Right lung (tissue), 5 donors: ENCODE data around the gene KDSR. TPM values are rescaled to one million over a fixed set of nuclear protein-coding genes. Genes with fewer than 3 reads are reported as not detected.

ENCODE experiments used
- DNase-seq, 2 donors: peaks; one replicate each; pipeline ENCODE4 v3.0.0-alpha.2; 2013
- polyA plus RNA-seq, 5 donors: library from polyadenylated mRNA; unstranded; fragments of 120-200 nt; gene quantifications; one replicate each; pipeline versions ENCODE4 v1.2.1 to v1.2.3, GENCODE V29; 2013; ENCODE audit warnings: inconsistent platforms in 1 of 5, low replicate concordance in 1 of 5; ENCODE audit not compliant: insufficient read length in 5 of 5, insufficient read depth in 1 of 5

Gene KDSR
- polyA plus RNA-seq, 5 donors = 32.1 to 45.8 (median 40.8) TPM

DNA sequence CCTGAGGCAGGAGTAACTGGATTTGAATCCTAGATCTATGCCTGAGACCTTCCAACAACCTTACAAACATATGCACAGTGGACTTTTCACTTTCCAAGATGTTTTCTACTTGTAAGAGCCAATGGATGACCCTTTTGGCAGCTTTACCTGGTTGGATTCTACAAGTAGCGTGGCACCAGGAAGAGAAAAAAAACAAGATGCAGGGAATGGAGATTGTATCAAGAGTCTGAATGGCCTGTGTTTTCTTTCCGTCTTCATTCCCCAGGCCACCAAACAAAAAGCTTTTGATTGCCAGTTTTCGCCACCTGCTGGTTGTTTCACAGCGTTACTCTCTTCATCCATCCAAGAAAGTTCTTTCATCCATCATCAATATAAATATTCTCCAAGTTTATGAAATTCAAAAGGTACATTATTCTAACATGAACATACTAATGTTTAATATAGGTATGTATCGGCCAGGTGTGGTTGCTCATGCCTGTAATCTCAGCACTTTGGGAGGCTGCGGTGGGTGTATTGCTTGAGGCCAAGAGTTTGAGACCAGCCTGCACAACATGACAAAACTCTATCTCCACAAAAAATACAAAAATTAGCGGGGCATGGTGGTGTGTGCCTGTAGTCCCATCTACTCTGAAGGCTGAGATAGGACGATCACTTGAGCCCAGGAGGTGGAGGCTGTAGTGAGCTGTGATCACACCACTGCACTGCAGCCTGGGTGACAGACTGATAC, 43.9 kb downstream of the KDSR start:
- DNase-seq = peak; percentile 54 to 71

DNA sequence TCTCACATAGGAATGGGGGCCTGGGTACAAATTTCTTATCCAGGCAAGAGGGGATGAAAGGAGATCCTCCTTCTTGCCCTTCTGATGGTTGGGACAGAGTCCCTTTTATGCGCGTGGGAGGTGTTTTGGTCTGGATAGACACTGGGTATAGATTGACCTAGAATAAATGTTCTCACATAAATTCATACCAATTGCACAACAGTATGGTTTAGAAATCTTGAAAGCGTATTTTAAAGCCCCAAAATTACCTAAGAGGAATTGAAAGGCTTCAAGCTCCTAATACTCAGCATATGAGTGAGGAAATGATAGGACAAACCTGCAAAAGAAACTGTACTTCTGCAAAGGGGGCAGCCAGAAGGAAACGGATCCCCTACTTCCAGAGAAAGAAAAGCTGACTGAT, 44.8 kb downstream of the KDSR start:
- no peak for DNase-seq

DNA sequence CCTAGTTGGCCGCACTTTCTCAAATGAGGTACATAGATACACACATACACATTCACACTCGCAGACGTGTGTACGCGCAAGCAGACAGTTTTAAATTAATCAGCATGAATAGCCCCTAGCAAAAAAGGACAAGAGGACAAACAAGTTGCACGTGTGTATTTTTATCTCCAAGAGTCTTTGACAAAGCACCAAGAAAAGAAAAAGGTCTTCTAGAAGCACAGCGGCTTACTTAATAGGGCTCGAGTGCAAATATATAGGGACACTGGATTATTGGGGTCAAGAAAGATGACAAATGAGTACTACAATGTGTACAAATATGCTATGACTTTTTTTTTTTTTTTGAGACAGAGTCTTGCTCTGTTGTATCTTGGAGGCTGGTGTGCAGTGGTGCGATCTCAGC, 45.7 kb downstream of the KDSR start:
- no peak for DNase-seq

DNA sequence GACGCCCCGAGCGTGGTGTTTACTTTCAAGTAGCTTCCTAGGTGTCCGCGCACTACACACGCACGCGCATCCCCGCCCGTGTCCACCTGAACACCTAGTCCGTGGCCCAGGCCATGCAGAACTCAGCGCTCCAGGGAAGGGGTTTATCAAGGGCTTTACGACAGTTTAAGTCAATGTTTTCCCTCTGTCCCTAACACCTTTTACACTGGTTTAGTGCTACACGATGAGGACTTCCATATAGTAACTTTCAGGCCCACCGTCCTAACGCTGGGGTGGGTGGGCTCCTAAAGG, 46.1 kb downstream of the KDSR start:
- no peak for DNase-seq

DNA sequence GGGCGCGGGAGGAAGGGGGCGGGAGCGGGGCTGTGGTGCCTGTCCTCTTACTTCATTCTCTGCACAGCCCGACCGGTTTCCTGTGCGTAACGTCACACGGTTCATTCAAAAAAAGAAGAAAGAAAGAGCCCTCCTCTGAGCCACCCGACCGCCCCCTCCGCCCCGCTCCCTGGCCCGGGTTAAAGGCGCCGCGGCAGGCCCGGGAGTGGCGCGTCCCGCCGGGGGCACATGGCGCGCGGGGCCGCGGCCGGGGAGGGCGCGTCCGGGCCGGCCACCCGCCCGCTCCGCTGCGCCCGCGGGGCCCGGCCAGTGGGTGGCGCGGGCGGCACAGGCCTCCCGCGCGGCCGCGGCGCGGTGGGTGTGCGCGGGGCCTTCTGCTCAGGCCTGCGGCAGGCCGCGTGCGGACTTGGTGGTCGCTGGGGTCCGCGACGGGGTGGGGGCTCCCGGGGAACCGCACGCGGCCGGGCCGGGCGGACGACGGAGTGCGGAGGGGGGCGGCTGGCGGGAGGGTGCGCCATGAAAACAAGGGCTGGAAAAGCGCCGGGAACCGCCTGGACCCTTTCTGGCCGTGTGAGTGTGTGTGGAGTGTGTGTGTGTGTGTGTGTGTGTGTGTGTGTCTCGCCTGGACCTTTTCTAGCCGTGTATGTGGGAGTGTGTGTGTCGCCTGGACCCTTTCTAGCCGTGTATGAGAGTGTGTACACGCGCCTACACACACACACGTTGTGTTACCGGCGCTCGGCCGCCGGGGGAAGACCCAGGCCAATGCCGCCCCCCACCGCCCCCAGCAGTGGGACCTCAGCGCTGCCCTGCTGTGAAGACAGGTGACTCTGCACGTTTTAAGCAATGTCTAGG, 46.7 kb downstream of the KDSR start:
- DNase-seq = peak; percentile 84 to 86

DNA sequence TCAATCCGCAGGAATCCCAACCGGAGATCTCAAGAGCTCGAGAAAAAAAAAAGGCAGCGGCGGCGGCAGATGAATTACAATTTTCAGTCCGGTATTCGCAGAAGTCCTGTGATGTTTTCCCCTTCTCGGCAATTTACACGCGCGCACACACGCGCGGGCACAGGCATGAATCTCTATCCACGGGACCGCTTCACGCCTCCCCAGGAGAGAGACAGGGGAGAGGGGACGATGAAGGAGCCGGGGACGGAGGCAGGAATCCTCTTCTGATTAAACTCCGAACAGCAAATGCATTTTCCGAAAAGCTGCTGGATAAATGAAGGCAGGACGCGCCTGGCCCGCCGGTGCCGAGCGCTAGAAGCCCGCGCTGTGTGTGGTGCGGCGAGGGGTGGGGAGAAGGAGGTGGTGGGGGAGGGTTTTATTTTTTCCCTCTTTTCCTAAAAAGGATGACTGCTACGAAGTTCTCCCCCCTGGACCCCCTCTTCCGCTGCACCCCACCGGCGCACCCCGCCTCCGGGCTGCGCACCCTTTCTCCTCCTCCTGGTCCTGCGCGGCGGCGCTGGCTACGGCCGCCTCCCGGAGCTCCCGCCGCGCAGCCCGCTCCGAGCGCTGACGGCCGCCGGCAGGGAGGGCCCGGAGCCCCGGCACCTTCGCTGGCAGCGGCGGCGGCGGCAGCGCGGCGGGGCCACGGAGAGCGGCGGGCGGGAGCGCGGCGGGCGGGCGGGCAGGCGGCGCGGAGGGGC, 47.5 kb downstream of the KDSR start, which contains the start of gene BCL2:
BCL2 (minus strand) TSS at position 387 of the 740 bp plus-strand sequence.
- DNase-seq = peak; percentile 55 to 68

DNA sequence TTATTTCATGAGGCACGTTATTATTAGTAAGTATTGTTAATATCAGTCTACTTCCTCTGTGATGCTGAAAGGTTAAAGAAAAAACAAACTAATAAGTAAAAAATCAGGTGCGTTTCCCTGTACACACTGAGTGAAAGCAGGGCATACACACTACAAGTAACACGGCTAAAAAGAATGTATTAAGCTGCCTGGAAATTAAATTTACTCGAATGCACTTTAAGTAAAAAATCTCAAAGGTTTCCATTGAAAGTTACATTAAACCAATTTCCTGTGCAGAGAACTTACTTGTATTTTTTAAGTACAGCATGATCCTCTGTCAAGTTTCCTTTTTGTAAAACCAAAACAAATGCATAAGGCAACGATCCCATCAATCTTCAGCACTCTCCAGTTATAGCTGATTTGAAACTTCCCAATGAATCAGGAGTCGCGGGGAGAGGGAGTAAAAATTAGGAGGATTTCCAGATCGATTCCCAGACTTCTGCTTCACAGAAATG, 48.1 kb downstream of the KDSR start:
- no peak for DNase-seq

DNA sequence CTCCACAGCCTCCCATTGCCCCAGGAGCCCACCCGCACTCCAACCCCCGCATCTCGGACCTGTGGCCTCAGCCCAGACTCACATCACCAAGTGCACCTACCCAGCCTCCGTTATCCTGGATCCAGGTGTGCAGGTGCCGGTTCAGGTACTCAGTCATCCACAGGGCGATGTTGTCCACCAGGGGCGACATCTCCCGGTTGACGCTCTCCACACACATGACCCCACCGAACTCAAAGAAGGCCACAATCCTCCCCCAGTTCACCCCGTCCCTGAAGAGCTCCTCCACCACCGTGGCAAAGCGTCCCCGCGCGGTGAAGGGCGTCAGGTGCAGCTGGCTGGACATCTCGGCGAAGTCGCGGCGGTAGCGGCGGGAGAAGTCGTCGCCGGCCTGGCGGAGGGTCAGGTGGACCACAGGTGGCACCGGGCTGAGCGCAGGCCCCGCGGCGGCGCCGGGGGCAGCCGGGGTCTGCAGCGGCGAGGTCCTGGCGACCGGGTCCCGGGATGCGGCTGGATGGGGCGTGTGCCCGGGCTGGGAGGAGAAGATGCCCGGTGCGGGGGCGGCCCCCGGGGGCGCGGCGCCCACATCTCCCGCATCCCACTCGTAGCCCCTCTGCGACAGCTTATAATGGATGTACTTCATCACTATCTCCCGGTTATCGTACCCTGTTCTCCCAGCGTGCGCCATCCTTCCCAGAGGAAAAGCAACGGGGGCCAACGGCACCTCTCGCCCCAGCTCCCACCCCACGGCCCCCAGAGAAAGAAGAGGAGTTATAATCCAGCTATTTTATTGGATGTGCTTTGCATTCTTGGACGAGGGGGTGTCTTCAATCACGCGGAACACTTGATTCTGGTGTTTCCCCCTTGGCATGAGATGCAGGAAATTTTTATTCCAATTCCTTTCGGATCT, 48.8 kb downstream of the KDSR start:
- no peak for DNase-seq

DNA sequence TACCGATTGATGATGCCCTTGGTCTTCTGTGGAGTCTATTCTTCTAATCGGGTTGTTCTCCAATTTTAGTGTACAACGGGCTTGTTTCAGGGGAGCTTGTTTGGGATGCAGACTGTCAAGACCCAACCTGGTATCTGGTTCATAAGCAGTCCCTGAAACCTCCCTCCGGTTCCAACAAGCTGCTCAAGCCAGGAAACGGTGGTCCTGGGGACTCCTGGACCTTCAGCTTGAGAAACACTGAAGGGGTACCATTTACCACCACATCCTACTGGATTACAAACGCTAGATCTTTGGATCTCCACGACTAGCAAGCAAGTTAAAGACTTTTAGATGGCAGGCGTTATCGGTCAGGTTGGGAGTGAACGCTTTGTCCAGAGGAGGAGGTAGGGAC, 49.5 kb downstream of the KDSR start:
- no peak for DNase-seq

DNA sequence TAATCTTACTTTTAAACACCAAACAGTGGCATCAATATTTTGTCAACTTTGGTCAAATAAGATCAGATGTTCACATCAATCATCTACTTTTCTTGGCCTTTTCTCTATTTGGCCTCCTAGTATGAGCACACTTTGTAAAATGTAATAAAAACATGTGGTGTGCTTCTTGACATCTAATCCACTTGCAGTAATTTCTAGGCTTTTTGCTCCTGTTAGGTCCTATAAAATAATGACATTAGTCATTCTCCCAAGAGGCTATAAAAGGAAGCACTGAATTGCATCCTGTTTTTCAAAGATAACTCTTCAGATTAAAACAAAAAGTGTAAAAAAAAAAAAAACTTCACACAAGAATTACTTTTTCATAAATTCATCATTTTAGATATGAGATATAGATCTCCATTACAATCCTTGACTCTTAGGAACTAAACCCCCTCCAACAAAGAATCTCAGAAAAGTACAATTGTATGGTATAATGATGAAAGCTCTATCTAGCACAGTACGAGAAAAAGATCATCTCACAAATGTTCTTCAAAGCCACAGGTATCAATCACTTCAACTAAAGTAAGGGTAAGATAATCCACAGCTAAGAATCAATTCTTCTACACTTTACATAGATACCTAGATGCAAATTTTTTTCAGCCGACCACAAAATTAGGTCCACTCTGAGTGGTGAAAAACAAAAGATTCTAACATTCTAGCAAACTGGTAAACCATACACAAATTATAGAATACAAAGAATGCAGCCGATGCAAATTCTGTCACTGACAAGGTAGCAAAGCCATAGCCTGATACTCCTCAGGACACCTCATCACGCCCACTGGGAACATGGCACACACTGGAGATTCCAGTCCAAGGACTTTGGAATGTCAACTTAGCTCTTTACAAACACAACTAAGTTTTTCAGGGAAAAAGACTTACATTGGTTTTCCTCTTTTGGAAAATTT, 50.1 kb downstream of the KDSR start:
- no peak for DNase-seq

DNA sequence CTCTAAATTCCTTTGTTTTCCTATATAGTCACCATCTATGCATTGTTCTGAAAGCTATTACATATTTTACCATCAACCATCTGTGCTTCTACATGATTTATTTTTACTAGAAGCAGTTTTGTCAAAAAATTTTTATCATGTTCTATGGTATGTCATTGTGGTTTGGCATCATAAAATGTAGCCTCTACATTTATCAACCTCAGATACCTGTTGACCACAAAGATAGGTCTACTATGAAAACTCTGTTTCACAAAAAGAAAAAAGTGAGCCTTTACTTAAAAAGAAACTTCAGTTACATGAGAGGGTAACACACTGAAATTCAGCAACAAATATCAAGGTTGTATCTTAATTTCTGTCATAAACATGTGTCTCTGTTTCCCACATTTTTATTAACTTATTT, 51.1 kb downstream of the KDSR start:
- DNase-seq = no peak

DNA sequence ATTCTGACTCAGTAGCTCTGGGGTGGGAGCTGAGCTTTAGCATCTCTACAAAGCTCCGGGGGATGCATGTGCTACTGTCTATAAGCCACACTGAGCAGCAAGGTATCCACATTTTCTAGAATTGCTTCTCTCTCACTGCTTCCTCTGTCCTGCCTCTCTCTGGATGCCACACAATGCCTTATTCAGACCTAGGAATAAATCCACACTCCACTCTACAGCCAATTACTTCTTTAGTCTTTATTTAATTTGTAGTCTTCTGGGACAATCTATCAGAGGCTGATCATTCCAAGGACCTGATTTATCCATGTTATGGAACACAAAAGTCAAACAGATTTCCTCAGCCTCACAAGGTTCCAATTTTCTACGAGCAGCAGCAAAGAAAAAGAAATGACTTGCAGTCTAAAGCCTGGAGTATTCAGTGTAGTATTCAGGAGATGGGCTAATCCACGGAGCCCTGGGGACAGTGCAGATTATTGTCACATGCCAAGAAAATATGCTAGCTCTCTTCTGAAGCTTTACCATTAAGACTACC, 51.8 kb downstream of the KDSR start:
- no peak for DNase-seq

DNA sequence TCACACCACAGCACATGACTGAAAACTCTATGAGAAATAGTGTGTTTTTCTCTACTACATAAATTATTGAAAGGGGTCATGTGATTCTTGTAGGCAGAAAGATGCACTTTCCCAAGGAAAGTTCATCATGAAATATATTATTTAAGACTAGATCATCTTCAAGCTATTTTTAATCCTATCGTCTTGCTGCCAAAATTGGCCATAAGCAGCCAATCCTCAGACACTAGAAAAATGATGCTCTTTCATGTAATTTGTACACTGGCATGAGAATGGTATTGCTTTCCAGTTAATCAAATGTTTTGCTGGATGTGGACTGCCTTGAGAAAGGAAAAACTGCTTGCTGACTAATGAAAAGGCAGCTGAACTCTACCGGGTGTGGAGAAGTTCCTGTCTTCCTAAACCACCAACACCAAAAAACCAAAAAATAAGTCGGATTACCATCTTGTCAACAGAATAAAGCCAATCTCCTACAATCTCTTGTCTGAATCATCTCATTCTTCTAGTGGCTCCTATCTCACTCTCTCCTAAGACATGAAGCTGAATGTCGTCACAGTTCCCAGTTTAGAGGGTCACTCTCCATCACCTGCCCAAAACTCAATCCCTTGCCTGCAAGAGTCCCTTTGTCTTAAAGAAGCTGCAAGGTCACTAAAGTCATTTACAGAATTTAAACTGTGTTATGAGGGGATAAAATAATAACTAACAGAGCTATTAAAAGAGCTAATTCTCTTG, 52.8 kb downstream of the KDSR start:
- DNase-seq = no peak

DNA sequence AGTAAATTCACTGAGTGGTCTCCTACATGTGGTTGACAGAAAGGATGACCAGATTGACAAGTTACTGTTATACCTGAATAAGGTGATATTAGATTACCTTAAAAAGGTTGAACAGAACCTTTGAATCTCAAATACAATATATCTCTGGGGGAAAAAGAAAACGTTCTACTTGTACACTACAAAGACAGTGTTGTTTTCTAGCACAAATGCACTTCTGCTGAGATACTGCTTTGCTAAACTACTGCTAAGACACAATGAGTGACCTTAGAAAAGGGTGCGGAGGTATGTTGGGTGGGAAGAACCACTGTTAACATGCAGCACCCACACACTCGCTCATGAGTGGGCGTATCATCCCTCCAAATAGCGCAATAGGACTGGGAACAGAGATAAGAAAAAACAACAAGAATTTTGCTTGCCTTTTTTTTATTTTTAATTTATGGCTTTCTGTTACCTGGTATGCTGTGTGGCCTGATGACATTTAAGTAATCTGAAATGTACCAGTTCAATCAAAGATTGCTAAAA, 53.5 kb downstream of the KDSR start:
- no peak for DNase-seq

DNA sequence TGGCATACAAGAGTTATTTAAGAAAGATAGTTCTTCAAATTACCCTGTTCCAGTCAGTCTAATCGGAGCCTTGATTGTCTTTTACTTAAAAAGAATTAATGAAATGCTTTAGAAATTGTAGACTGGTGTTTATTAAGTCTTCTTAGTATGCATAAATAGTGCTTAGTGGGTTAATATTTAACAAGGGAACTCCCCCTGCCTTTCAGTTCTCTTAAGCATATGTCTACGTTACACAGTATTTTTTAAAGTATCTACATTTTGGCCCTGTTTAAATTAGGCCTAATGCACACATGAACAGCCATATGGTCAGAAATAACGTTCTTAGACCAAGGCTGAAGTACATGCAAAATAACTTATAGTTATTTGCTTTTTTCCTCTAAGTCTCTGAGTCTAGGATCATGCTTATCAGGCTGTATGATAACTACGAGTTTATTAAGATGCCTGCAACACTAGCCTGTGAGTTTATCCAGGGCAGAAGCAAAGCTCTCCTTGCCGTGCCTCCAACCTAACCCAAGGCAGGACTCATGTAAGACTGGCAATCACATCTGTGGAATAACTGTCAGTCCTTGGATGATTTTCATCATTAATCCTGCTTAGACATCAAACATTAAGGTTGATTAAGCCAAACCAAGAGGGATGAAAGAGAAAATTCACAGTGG, 54.1 kb downstream of the KDSR start:
- DNase-seq = no peak

DNA sequence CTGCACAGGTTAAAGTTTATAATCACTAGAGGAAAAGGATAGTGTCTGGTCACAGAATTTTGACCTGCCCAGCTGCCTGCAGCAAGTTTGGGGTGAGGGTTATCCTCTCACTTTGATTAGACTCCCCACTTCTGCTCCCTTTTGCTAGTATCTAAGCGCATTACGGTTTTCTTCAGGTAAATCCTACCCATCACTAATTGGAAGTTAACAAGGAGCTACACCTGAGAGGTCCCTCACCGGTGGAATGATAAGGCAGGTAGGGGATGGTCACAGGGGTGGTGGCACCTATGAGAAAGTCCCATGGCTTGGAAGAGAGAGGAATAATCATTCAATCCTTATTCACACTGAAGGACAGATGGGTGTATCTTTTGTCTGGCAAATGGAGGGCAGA, 55.0 kb downstream of the KDSR start:
- no peak for DNase-seq

DNA sequence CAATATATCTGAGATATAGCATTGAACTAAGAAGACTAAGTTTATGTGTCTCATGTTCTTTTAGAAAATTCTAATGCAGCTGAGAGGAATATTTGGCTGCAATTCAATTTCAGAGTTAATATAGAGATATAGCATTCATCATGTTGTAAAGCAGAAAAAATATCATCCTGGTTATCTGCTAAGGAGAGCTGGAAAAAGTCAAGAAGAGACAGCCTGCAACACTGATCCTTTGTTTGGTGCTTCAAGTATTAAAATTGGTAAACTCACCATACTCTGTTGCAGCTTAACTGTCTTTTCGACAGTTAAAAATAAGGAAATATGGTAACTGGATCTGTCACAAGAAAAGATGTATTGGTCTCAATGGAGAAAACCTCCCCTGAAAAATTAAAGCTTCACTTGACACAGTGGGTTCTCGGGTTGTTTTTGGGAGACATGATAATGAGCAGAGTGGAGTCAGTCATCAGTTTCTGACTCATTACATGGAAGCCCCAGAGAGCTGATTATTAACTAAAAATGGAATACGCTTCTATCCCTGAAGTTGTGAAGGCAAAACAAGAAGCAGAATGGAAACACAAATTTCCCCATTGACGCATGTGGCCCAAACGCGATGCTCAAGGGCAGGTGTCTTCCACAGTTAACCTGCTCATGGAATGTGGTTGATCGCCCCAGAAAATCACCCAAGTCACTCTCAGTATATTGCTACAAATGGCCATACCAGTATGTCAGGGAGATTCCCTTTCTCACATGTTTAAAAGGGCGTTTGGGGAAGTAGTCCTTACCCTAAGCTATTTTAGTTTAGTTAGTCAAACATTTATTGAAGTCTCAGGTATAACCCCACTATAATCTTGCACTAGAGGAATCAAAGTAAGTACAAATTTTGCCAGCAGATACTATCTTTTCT, 55.6 kb downstream of the KDSR start:
- no peak for DNase-seq
